Measurements from ENCODE around the gene ZNF474. TPM values are rescaled to one million over a fixed set of nuclear protein-coding genes. Genes with fewer than 3 reads are reported as not detected.

ZNF474 gene
- total and polyA plus RNA-seq, 7 experiments from 2014 or later, result 0.24 TPM; not detected in 4

DNA sequence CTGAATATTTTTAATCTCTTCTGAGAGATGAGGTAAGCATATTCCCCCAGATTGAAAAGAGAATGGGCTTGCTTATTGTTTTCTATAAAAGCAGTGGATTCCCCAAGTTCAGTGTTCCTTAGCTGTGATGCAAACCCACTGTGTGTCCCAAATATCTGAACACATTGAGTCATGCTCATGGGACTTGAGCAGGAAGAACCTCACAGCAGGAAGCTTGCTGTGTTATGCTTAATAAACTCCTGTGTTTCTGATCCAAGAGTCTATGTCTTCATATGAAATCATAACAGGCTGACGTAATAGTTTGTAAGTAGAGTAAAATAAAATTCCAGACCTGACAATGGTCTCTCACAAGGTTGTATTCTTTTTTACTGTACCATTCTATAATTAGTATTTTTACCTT is 26.5 kb upstream of the ZNF474 start:
- intact Hi-C loops (cut with micrococcal nuclease), result loop anchor here in 1 of 2 donors (10.0 kb wide), 1 partner anchor 138 kb away; the partner anchor contains the start of gene SRFBP1
- Mint-ChIP-seq H3K4me1 (no peaks in the 10 kb centered on the region), H3K27me3 (peaks cover 0 to 5% (median 2%) of the 10 kb centered on the region in 5 donors), H3K4me3 (no peak overlapping the region), H3K9me3 (no peaks in the 10 kb centered on the region), H3K36me3 (no peaks in the 10 kb centered on the region), H3K27ac (no peak overlapping the region)
- no peak overlapping the region for H3K27ac ChIP-seq (ENCODE audit: low read depth, low read length)
- ATAC-seq (no peak), DNase-seq (no peak)
- no peak overlapping the region for H3K4me3 ChIP-seq (ENCODE audit: low read length)
- no peaks in the 10 kb centered on the region for H3K36me3 ChIP-seq (ENCODE audit: control insufficient read depth in 2 of 3, insufficient read depth in 3 of 3, low read length in 3 of 3)
- CTCF ChIA-PET, result interaction anchor here (0.7 kb wide), 1 partner anchor 139 kb away, joined by 3 read pairs; no protein-coding TSS in a partner anchor
- no peaks in the 10 kb centered on the region for H3K4me1 ChIP-seq (ENCODE audit: control insufficient read depth in 2 of 2, insufficient read depth in 2 of 2, low read length in 2 of 2)
- POLR2A ChIA-PET, result no interaction called here
- no peaks in the 10 kb centered on the region for H3K27me3 ChIP-seq (ENCODE audit: control insufficient read depth in 2 of 2, insufficient read depth in 2 of 2, low read length in 2 of 2)
- no peaks in the 10 kb centered on the region for H3K9me3 ChIP-seq (ENCODE audit: control insufficient read depth in 2 of 3, low read length in 3 of 3)

DNA sequence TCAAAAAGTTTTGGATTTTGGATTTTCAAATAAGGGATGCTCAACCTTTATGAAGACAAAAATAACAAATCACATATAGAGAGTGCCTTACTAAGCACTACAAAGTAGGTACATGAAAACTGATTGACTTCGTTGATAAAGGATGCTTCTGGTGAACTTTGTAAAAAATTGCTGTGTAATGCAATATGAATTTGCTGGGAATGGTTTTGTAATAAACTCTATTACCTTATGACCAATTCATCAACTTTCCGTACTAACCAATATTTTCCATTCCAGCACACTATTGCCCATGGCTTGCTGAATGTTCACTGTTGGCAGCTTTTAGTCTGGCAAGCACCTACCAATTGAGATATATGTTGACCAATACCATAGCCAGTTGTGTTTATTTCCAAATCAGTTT is 23.4 kb upstream of the ZNF474 start:
- no peak for DNase-seq
- no peaks in the 10 kb centered on the region for H3K4me1 Mint-ChIP-seq
- peaks cover 0 to 5% (median 4%) of the 10 kb centered on the region in 5 donors for H3K27me3 Mint-ChIP-seq

DNA sequence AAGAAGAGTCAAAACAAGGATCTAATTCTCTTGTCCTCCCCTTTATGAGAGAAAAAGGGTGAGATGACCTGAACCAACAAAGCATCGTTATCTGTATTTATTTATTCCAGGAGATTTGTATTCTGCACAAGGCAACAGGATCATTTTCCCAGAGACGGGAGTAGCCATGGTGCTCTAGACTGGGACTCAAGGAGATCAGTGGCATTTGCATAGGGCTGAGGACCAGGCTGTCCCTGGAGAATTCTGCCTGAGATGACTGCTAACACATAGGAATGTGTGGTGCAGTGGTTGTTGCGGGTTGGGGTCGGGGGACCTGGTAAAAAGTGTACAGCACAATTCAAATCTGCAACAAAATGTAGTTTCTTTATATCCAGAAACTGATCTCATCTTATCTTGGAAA is 22.3 kb upstream of the ZNF474 start:
- intact Hi-C loops (cut with micrococcal nuclease), result loop anchor here in 1 of 2 donors (10.0 kb wide), 1 partner anchor 142 kb away; the partner anchor contains the start of gene SRFBP1
- H3K4me3 ChIP-seq (ENCODE audit: low read length), result no peak overlapping the region
- ChIA-PET CTCF (no interaction called here), POLR2A (no interaction called here)
- H3K36me3 ChIP-seq (ENCODE audit: control insufficient read depth in 2 of 3, insufficient read depth in 3 of 3, low read length in 3 of 3), result no peaks in the 10 kb centered on the region
- no peaks in the 10 kb centered on the region for H3K36me3 Mint-ChIP-seq
- ATAC-seq (no peak), DNase-seq (no peak)
- no peaks in the 10 kb centered on the region for H3K9me3 Mint-ChIP-seq
- no peaks in the 10 kb centered on the region for H3K4me1 Mint-ChIP-seq
- H3K27me3 Mint-ChIP-seq, result peaks cover 0 to 6% (median 4%) of the 10 kb centered on the region in 5 donors
- H3K9me3 ChIP-seq (ENCODE audit: control insufficient read depth in 2 of 3, low read length in 3 of 3), result no peaks in the 10 kb centered on the region
- H3K4me3 Mint-ChIP-seq, result no peak overlapping the region
- no peak overlapping the region for H3K27ac ChIP-seq (ENCODE audit: low read depth, low read length)
- no peaks in the 10 kb centered on the region for H3K4me1 ChIP-seq (ENCODE audit: control insufficient read depth in 2 of 2, insufficient read depth in 2 of 2, low read length in 2 of 2)
- no peak overlapping the region for H3K27ac Mint-ChIP-seq
- H3K27me3 ChIP-seq (ENCODE audit: control insufficient read depth in 2 of 2, insufficient read depth in 2 of 2, low read length in 2 of 2), result no peaks in the 10 kb centered on the region

More for the DNA sequence above, 23.4 kb upstream of the ZNF474 start:
- intact Hi-C loops (cut with micrococcal nuclease), result loop anchor here in 1 of 2 donors (10.0 kb wide), 1 partner anchor 141 kb away; the partner anchor contains the start of gene SRFBP1
- no peak overlapping the region for H3K4me3 Mint-ChIP-seq
- CTCF ChIA-PET, result no interaction called here
- Histone ChIP-seq H3K4me3 (ENCODE audit: low read length) (no peak overlapping the region), H3K4me1 (ENCODE audit: control insufficient read depth in 2 of 2, insufficient read depth in 2 of 2, low read length in 2 of 2) (no peaks in the 10 kb centered on the region), H3K27me3 (ENCODE audit: control insufficient read depth in 2 of 2, insufficient read depth in 2 of 2, low read length in 2 of 2) (no peaks in the 10 kb centered on the region), H3K36me3 (ENCODE audit: control insufficient read depth in 2 of 3, insufficient read depth in 3 of 3, low read length in 3 of 3) (no peaks in the 10 kb centered on the region), H3K9me3 (ENCODE audit: control insufficient read depth in 2 of 3, low read length in 3 of 3) (no peaks in the 10 kb centered on the region), H3K27ac (ENCODE audit: low read depth, low read length) (no peak overlapping the region)
- H3K9me3 Mint-ChIP-seq, result no peaks in the 10 kb centered on the region
- no peaks in the 10 kb centered on the region for H3K36me3 Mint-ChIP-seq
- POLR2A ChIA-PET, result interaction anchor here (0.6 kb wide), 1 partner anchor 429 kb away, joined by 3 read pairs; no protein-coding TSS in a partner anchor
- no peak overlapping the region for H3K27ac Mint-ChIP-seq
- no peak for ATAC-seq

DNA sequence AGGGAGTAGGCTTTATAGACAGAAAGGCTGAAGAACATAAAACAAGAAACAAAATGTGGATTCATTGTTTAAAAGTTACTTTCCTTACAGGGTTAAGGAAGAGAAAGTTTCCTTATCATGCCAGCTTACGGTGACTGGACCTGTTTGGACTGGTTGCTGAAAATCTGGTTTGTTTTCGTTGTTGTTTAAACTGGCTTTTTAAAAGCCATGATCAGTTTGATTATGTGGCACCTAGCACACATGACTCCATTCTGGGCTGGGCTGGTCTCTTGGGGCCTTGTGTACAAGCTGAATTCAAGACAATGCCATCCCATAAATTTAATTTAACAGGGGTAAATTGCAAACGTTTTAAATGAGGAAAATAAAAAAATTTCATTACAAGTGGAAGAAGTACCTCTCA is 18.4 kb upstream of the ZNF474 start:
- intact Hi-C loops (cut with micrococcal nuclease), result no loop called here
- Histone ChIP-seq H3K27ac (ENCODE audit: low read depth, low read length) (no peak overlapping the region), H3K4me1 (ENCODE audit: control insufficient read depth in 2 of 2, insufficient read depth in 2 of 2, low read length in 2 of 2) (no peaks in the 10 kb centered on the region), H3K9me3 (ENCODE audit: control insufficient read depth in 2 of 3, low read length in 3 of 3) (no peaks in the 10 kb centered on the region), H3K4me3 (ENCODE audit: low read length) (no peak overlapping the region), H3K36me3 (ENCODE audit: control insufficient read depth in 2 of 3, insufficient read depth in 3 of 3, low read length in 3 of 3) (no peaks in the 10 kb centered on the region), H3K27me3 (ENCODE audit: control insufficient read depth in 2 of 2, insufficient read depth in 2 of 2, low read length in 2 of 2) (no peaks in the 10 kb centered on the region)
- H3K27me3 Mint-ChIP-seq, result peaks cover 0 to 5% (median under 1%) of the 10 kb centered on the region in 5 donors
- no peak overlapping the region for H3K27ac Mint-ChIP-seq
- H3K4me1 Mint-ChIP-seq, result no peaks in the 10 kb centered on the region
- DNase-seq (no peak), ATAC-seq (no peak)
- ChIA-PET POLR2A (no interaction called here), CTCF (no interaction called here)
- H3K4me3 Mint-ChIP-seq, result no peak overlapping the region
- H3K9me3 Mint-ChIP-seq, result no peaks in the 10 kb centered on the region
- H3K36me3 Mint-ChIP-seq, result no peaks in the 10 kb centered on the region

DNA sequence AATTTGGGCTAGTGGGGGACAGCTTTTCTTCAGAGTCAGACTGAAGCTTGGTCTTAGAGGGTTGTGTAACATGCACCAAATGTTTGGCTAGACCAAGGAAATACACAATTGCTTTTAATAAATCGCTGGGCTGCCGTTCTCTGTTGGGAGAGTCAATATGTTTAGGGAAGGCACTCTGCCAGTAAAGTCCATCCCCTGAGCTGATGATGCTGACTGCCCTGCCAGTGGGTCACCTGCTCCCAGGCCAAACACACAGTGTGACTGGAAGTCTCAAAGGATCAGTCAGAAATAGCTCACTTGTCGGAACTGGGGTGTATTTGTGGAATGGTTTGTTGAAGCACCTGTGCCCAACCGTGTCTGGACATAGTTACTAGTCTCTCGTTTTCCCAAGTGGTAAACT is 17.9 kb upstream of the ZNF474 start:
- ChIA-PET POLR2A (no interaction called here), CTCF (no interaction called here)
- Mint-ChIP-seq H3K4me1 (no peaks in the 10 kb centered on the region), H3K27me3 (peaks cover 0 to 5% (median 4%) of the 10 kb centered on the region in 5 donors), H3K9me3 (no peaks in the 10 kb centered on the region), H3K4me3 (no peak overlapping the region), H3K27ac (no peak overlapping the region), H3K36me3 (no peaks in the 10 kb centered on the region)
- intact Hi-C loops (cut with micrococcal nuclease), result no loop called here
- H3K4me1 ChIP-seq (ENCODE audit: control insufficient read depth in 2 of 2, insufficient read depth in 2 of 2, low read length in 2 of 2), result no peaks in the 10 kb centered on the region
- ATAC-seq (no peak), DNase-seq (no peak)
- H3K9me3 ChIP-seq (ENCODE audit: control insufficient read depth in 2 of 3, low read length in 3 of 3), result no peaks in the 10 kb centered on the region
- no peak overlapping the region for H3K4me3 ChIP-seq (ENCODE audit: low read length)
- no peaks in the 10 kb centered on the region for H3K27me3 ChIP-seq (ENCODE audit: control insufficient read depth in 2 of 2, insufficient read depth in 2 of 2, low read length in 2 of 2)
- H3K27ac ChIP-seq (ENCODE audit: low read depth, low read length), result no peak overlapping the region
- no peaks in the 10 kb centered on the region for H3K36me3 ChIP-seq (ENCODE audit: control insufficient read depth in 2 of 3, insufficient read depth in 3 of 3, low read length in 3 of 3)

DNA sequence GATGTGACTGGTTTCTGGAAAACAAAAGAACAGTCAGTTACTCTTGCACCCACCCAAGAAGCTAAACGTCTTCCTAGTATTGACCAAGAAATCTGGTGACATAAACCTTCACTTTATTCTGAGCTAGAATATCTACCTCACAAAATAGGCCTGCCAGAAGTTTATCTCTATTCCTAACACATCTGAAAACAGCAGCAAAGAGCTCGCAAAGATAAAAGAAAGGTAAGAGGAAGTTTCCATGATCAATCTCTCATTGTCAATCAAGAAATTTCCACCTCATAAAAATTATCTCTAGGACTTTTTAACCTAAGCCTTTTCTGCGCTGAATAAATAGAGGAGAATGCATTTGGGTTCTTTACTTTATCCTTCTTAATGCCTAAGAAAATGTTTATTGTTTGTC is 17.3 kb upstream of the ZNF474 start:
- H3K4me1 ChIP-seq (ENCODE audit: control insufficient read depth in 2 of 2, insufficient read depth in 2 of 2, low read length in 2 of 2), result no peaks in the 10 kb centered on the region
- no peaks in the 10 kb centered on the region for H3K4me1 Mint-ChIP-seq
- peaks cover 0 to 5% (median 4%) of the 10 kb centered on the region in 5 donors for H3K27me3 Mint-ChIP-seq
- POLR2A ChIA-PET, result no interaction called here
- H3K4me3 Mint-ChIP-seq, result no peak overlapping the region
- H3K27ac ChIP-seq (ENCODE audit: low read depth, low read length), result no peak overlapping the region
- no peaks in the 10 kb centered on the region for H3K27me3 ChIP-seq (ENCODE audit: control insufficient read depth in 2 of 2, insufficient read depth in 2 of 2, low read length in 2 of 2)
- no peak overlapping the region for H3K27ac Mint-ChIP-seq
- no peak overlapping the region for H3K4me3 ChIP-seq (ENCODE audit: low read length)
- ATAC-seq (no peak), DNase-seq (no peak)
- CTCF ChIA-PET, result no interaction called here
- H3K36me3 ChIP-seq (ENCODE audit: control insufficient read depth in 2 of 3, insufficient read depth in 3 of 3, low read length in 3 of 3), result no peaks in the 10 kb centered on the region
- intact Hi-C loops (cut with micrococcal nuclease), result no loop called here
- no peaks in the 10 kb centered on the region for H3K9me3 Mint-ChIP-seq
- no peaks in the 10 kb centered on the region for H3K9me3 ChIP-seq (ENCODE audit: control insufficient read depth in 2 of 3, low read length in 3 of 3)
- H3K36me3 Mint-ChIP-seq, result no peaks in the 10 kb centered on the region

GRCh38 chr5:122112733-122113558 is 16.4 kb upstream of the ZNF474 start:
- no peaks in the 10 kb centered on the region for H3K9me3 Mint-ChIP-seq
- H3K36me3 Mint-ChIP-seq, result no peaks in the 10 kb centered on the region
- H3K4me1 ChIP-seq (ENCODE audit: control insufficient read depth in 2 of 2, insufficient read depth in 2 of 2, low read length in 2 of 2), result no peaks in the 10 kb centered on the region
- no peak overlapping the region for H3K4me3 ChIP-seq (ENCODE audit: low read length)
- H3K27me3 ChIP-seq (ENCODE audit: control insufficient read depth in 2 of 2, insufficient read depth in 2 of 2, low read length in 2 of 2), result no peaks in the 10 kb centered on the region
- ChIA-PET POLR2A (no interaction called here), CTCF (no interaction called here)
- no peak overlapping the region for H3K4me3 Mint-ChIP-seq
- no peaks in the 10 kb centered on the region for H3K4me1 Mint-ChIP-seq
- peaks cover 0 to 6% (median 4%) of the 10 kb centered on the region in 5 donors for H3K27me3 Mint-ChIP-seq
- intact Hi-C loops (cut with micrococcal nuclease), result no loop called here
- H3K27ac ChIP-seq (ENCODE audit: low read depth, low read length), result no peak overlapping the region
- no peak for ATAC-seq
- no peak overlapping the region for H3K27ac Mint-ChIP-seq
- no peak for DNase-seq
- no peaks in the 10 kb centered on the region for H3K36me3 ChIP-seq (ENCODE audit: control insufficient read depth in 2 of 3, insufficient read depth in 3 of 3, low read length in 3 of 3)
- no peaks in the 10 kb centered on the region for H3K9me3 ChIP-seq (ENCODE audit: control insufficient read depth in 2 of 3, low read length in 3 of 3)

Measured in naive thymus-derived CD4-positive, alpha-beta T cell (primary cell).